Measurements from ENCODE around the gene TTR.

The TTR gene

GRCh38 chr18:31634331-31634713 is 42.6 kb downstream of the TTR start:
- peaks cover 30% of the 10 kb centered on the region for H3K36me3 ChIP-seq (ENCODE audit: control insufficient read depth, insufficient read depth, low read length)
- H3K4me3 ChIP-seq (ENCODE audit: low read depth, low read length): no peak overlapping the region
- no peak overlapping the region for H3K9ac ChIP-seq (ENCODE audit: low read depth, low read length)
- H3K9me3 ChIP-seq (ENCODE audit: control insufficient read depth, insufficient read depth, low read length): peaks cover 3% of the 10 kb centered on the region; the same call in 1 of the 2 replicates
- no peak overlapping the region for H3K27ac ChIP-seq (ENCODE audit: low read depth, low read length)
- no peaks in the 10 kb centered on the region for H3K27me3 ChIP-seq (ENCODE audit: control insufficient read depth, insufficient read depth, low read length)
- no peaks in the 10 kb centered on the region for H3K4me1 ChIP-seq (ENCODE audit: control insufficient read depth, insufficient read depth, low read length)

- Histone ChIP-seq H3K9me3 (ENCODE audit: control insufficient read depth, insufficient read depth, low read length) (peaks cover 3% of the 10 kb centered on the region; the same call in 1 of the 2 replicates), H3K36me3 (ENCODE audit: control insufficient read depth, insufficient read depth, low read length) (peaks cover 30% of the 10 kb centered on the region), H3K9ac (ENCODE audit: low read depth, low read length) (no peak overlapping the region), H3K27me3 (ENCODE audit: control insufficient read depth, insufficient read depth, low read length) (no peaks in the 10 kb centered on the region), H3K4me3 (ENCODE audit: low read depth, low read length) (no peak overlapping the region), H3K4me1 (ENCODE audit: control insufficient read depth, insufficient read depth, low read length) (no peaks in the 10 kb centered on the region), H3K27ac (ENCODE audit: low read depth, low read length) (no peak overlapping the region)
These were observed 44.7 kb downstream of the TTR start for GRCh38 chr18:31636387-31636786.

GRCh38 chr18:31637445-31637844 is 45.8 kb downstream of the TTR start:
- Histone ChIP-seq H3K27ac (ENCODE audit: low read depth, low read length) (no peak overlapping the region), H3K4me3 (ENCODE audit: low read depth, low read length) (no peak overlapping the region), H3K9me3 (ENCODE audit: control insufficient read depth, insufficient read depth, low read length) (peaks cover 3% of the 10 kb centered on the region; the same call in 1 of the 2 replicates), H3K36me3 (ENCODE audit: control insufficient read depth, insufficient read depth, low read length) (peaks cover 33% of the 10 kb centered on the region), H3K27me3 (ENCODE audit: control insufficient read depth, insufficient read depth, low read length) (no peaks in the 10 kb centered on the region), H3K4me1 (ENCODE audit: control insufficient read depth, insufficient read depth, low read length) (no peaks in the 10 kb centered on the region), H3K9ac (ENCODE audit: low read depth, low read length) (no peak overlapping the region)

- Histone ChIP-seq H3K27me3 (ENCODE audit: control insufficient read depth, insufficient read depth, low read length) (no peaks in the 10 kb centered on the region), H3K36me3 (ENCODE audit: control insufficient read depth, insufficient read depth, low read length) (peaks cover 31% of the 10 kb centered on the region), H3K27ac (ENCODE audit: low read depth, low read length) (no peak overlapping the region), H3K9ac (ENCODE audit: low read depth, low read length) (no peak overlapping the region), H3K9me3 (ENCODE audit: control insufficient read depth, insufficient read depth, low read length) (peaks cover 3% of the 10 kb centered on the region; the same call in 1 of the 2 replicates), H3K4me1 (ENCODE audit: control insufficient read depth, insufficient read depth, low read length) (peaks cover 33% of the 10 kb centered on the region), H3K4me3 (ENCODE audit: low read depth, low read length) (no peak overlapping the region)
These were observed 51.3 kb downstream of the TTR start for GRCh38 chr18:31643003-31643402.

GRCh38 chr18:31645411-31645810 is 53.7 kb downstream of the TTR start:
- Histone ChIP-seq H3K27ac (ENCODE audit: low read depth, low read length) (no peak overlapping the region), H3K27me3 (ENCODE audit: control insufficient read depth, insufficient read depth, low read length) (no peaks in the 10 kb centered on the region), H3K4me3 (ENCODE audit: low read depth, low read length) (no peak overlapping the region), H3K9me3 (ENCODE audit: control insufficient read depth, insufficient read depth, low read length) (no peaks in the 10 kb centered on the region), H3K9ac (ENCODE audit: low read depth, low read length) (no peak overlapping the region), H3K36me3 (ENCODE audit: control insufficient read depth, insufficient read depth, low read length) (peaks cover 23% of the 10 kb centered on the region), H3K4me1 (ENCODE audit: control insufficient read depth, insufficient read depth, low read length) (peaks cover 42% of the 10 kb centered on the region)

GRCh38 chr18:31646332-31647126 is 54.9 kb downstream of the TTR start:
- Histone ChIP-seq H3K27me3 (ENCODE audit: control insufficient read depth, insufficient read depth, low read length) (no peaks in the 10 kb centered on the region), H3K4me3 (ENCODE audit: low read depth, low read length) (no peak overlapping the region), H3K27ac (ENCODE audit: low read depth, low read length) (no peak overlapping the region), H3K4me1 (ENCODE audit: control insufficient read depth, insufficient read depth, low read length) (peaks cover 45% of the 10 kb centered on the region), H3K9me3 (ENCODE audit: control insufficient read depth, insufficient read depth, low read length) (no peaks in the 10 kb centered on the region), H3K9ac (ENCODE audit: low read depth, low read length) (no peak overlapping the region), H3K36me3 (ENCODE audit: control insufficient read depth, insufficient read depth, low read length) (peaks cover 19% of the 10 kb centered on the region)

- Histone ChIP-seq H3K9ac (ENCODE audit: low read depth, low read length) (no peak overlapping the region), H3K36me3 (ENCODE audit: control insufficient read depth, insufficient read depth, low read length) (peaks cover 17% of the 10 kb centered on the region), H3K9me3 (ENCODE audit: control insufficient read depth, insufficient read depth, low read length) (no peaks in the 10 kb centered on the region), H3K4me3 (ENCODE audit: low read depth, low read length) (no peak overlapping the region), H3K27ac (ENCODE audit: low read depth, low read length) (no peak overlapping the region), H3K27me3 (ENCODE audit: control insufficient read depth, insufficient read depth, low read length) (no peaks in the 10 kb centered on the region), H3K4me1 (ENCODE audit: control insufficient read depth, insufficient read depth, low read length) (peaks cover 45% of the 10 kb centered on the region)
These were observed 55.6 kb downstream of the TTR start for GRCh38 chr18:31647127-31647753.

Measured in HUES48 (cell line).